Measurements from ENCODE around the gene TBC1D22A. TPM values are rescaled to one million over a fixed set of nuclear protein-coding genes. Genes with fewer than 3 reads are reported as not detected.

TBC1D22A gene
- total RNA-seq, 2 donors from 2014 or later, result 21.5 to 23.1 TPM

GRCh38 chr22:46855681-46856080, 93.2 kb downstream of the TBC1D22A start:
- TF ChIP-seq CTCF (IDR thresholded peaks at IDR 0.05) (no peak), POLR2A (IDR thresholded peaks at IDR 0.05) (no peak)
- 89 to 93% methylated on average over 12 of the region's 12 CpGs for whole genome bisulfite sequencing, 2 donors
- no peaks in the 10 kb centered on the region for H3K4me1 ChIP-seq
- H3K9me3 ChIP-seq, result no peaks in the 10 kb centered on the region
- ATAC-seq (no peak), DNase-seq (no peak)
- no peak overlapping the region for H3K4me3 ChIP-seq
- H3K36me3 ChIP-seq (replicated peaks in 1 of 2; ENCODE audit: insufficient read depth in 1 of 2, low read depth in 2 of 2), result no peaks in the 10 kb centered on the region
- intact Hi-C loops (cut with DNase I), result no loop called here
- H3K27me3 ChIP-seq, result no peaks in the 10 kb centered on the region
- no peak overlapping the region for H3K27ac ChIP-seq

DNA sequence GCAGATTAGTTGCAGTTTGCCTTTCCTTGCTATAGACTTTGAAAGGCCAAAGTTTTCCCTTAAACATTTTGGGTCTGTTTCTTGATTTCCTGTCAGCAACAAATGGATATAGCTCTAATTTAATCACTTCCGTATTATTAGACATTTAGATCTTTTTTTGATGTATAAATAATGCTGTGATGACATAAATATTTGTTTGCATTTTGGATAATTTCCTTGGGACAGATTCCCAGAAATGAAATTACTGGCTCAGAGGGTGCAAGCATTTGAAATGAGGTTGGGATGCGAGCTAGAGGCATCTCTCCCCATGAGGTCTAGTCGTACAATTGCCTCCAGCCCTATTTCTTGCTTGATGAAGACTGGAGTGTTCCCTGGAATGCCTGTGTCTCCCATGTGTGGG, 94.2 kb downstream of the TBC1D22A start:
- H3K9me3 ChIP-seq, result no peaks in the 10 kb centered on the region
- intact Hi-C loops (cut with DNase I), result no loop called here
- TF ChIP-seq CTCF (IDR thresholded peaks at IDR 0.05) (no peak), POLR2A (IDR thresholded peaks at IDR 0.05) (no peak)
- DNase-seq (no peak), ATAC-seq (no peak)
- WGBS, 2 donors, result 86 to 89% methylated on average over 3 of the region's 3 CpGs
- H3K4me3 ChIP-seq, result no peak overlapping the region
- H3K4me1 ChIP-seq, result no peaks in the 10 kb centered on the region
- no peak overlapping the region for H3K27ac ChIP-seq
- no peaks in the 10 kb centered on the region for H3K36me3 ChIP-seq (replicated peaks in 1 of 2; ENCODE audit: insufficient read depth in 1 of 2, low read depth in 2 of 2)
- H3K27me3 ChIP-seq, result no peaks in the 10 kb centered on the region

DNA sequence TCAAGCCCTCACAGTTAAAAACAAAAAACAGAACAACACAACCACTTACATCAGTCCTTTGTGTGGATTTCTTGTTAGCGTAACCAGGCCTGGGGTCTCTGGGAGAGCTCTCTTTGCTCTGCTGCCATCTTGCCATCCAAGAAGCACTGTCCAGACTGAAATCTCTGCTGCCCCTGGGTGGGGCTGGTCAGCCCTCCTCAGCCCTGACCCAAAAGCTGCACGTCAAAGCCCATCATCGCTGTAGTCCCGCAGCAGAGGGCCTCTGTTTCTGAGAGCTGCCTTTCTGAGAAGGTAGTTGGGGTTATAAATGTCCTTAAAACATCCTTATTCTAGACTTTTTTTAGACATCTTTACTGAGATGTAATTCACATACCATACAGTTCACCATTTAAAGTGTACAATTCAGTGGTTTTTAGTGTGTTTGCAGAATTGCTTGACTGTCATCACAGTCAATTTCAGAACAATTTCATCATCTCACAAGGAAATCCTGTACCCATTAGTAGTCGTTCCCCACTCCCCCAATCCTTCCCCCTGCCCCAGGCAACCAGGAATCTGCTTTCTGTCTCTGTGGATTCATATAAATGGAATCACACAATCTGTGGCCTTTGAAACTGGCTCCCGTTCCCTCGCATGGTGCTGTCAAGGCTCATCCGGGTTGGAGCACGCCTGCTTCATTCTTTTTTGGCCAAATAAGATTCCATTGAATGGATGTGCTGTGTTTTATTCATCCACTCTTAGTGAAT, 94.9 kb downstream of the TBC1D22A start:
- no peaks in the 10 kb centered on the region for H3K9me3 ChIP-seq
- H3K27ac ChIP-seq, result no peak overlapping the region
- H3K4me3 ChIP-seq, result no peak overlapping the region
- no peak for DNase-seq
- intact Hi-C loops (cut with DNase I), result no loop called here
- no peaks in the 10 kb centered on the region for H3K4me1 ChIP-seq
- WGBS, 2 donors, result 89 to 91% methylated on average over 9 of the region's 9 CpGs
- ATAC-seq, result no peak
- no peak for TF ChIP-seq CTCF (IDR thresholded peaks at IDR 0.05)
- TF ChIP-seq POLR2A (IDR thresholded peaks at IDR 0.05), result no peak
- H3K27me3 ChIP-seq, result no peaks in the 10 kb centered on the region
- H3K36me3 ChIP-seq (replicated peaks in 1 of 2; ENCODE audit: insufficient read depth in 1 of 2, low read depth in 2 of 2), result no peaks in the 10 kb centered on the region

DNA sequence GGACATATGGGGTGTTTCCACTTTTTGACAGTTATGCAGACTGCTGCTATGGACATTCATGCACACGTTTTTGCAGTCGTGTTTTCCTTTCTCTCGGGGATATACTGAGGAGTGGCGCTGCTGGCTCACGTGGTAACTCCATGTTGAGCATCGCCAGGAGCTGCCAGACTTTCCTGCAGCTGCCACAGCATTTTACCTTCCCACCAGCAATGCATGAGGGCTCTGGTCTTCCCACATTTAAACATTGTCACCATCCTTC, 95.4 kb downstream of the TBC1D22A start:
- H3K27me3 ChIP-seq, result no peaks in the 10 kb centered on the region
- intact Hi-C loops (cut with DNase I), result no loop called here
- TF ChIP-seq POLR2A (IDR thresholded peaks at IDR 0.05), result no peak
- TF ChIP-seq CTCF (IDR thresholded peaks at IDR 0.05), result no peak
- WGBS, 2 donors, result 79 to 87% methylated on average over 6 of the region's 6 CpGs
- H3K4me3 ChIP-seq, result no peak overlapping the region
- H3K9me3 ChIP-seq, result no peaks in the 10 kb centered on the region
- no peaks in the 10 kb centered on the region for H3K36me3 ChIP-seq (replicated peaks in 1 of 2; ENCODE audit: insufficient read depth in 1 of 2, low read depth in 2 of 2)
- DNase-seq (no peak), ATAC-seq (no peak)
- no peak overlapping the region for H3K27ac ChIP-seq
- H3K4me1 ChIP-seq, result no peaks in the 10 kb centered on the region

GRCh38 chr22:46858181-46858771, 95.8 kb downstream of the TBC1D22A start:
- Histone ChIP-seq H3K9me3 (no peaks in the 10 kb centered on the region), H3K4me3 (no peak overlapping the region), H3K27ac (no peak overlapping the region), H3K4me1 (no peaks in the 10 kb centered on the region), H3K27me3 (no peaks in the 10 kb centered on the region), H3K36me3 (replicated peaks in 1 of 2; ENCODE audit: insufficient read depth in 1 of 2, low read depth in 2 of 2) (no peaks in the 10 kb centered on the region)
- ATAC-seq (no peak), DNase-seq (no peak)
- whole genome bisulfite sequencing, 2 donors, result 97 to 98% methylated on average over 22 to 23 of the region's 23 CpGs
- TF ChIP-seq POLR2A (IDR thresholded peaks at IDR 0.05) (no peak), CTCF (IDR thresholded peaks at IDR 0.05) (no peak)
- intact Hi-C loops (cut with DNase I), result no loop called here
